BJ (cell line): ENCODE results near the gene STXBP4. TPM values are rescaled to one million over a fixed set of nuclear protein-coding genes. Genes with fewer than 3 reads are reported as not detected.

Experiments
- CTCF ChIA-PET: fragments of 350-600 bp; formaldehyde crosslinking; extraction: SDS; loops from one replicate; lab custom pipeline; 2021; ENCODE audit warnings: antibody characterized with exemption, inconsistent platforms; lab: Yijun Ruan, JAX
- POLR2A ChIA-PET: fragments of 300-600 bp; sonication (Branson Sonifier 250); formaldehyde crosslinking; extraction: SDS; loops from one replicate; lab custom pipeline; 2021; ENCODE audit warnings: antibody characterized with exemption; lab: Charles Lee
- DNase-seq: peaks from one replicate; pipeline ENCODE4 v3.0.0-alpha.2; 2011; ENCODE audit warnings: low read depth
- H3K27me3 ChIP-seq: 2 replicates; pipeline ENCODE4 v1.6.0; 2011; ENCODE audit warnings: low read length; ENCODE audit not compliant: control insufficient read depth, insufficient read depth
- H3K36me3 ChIP-seq: 2 replicates; pipeline ENCODE4 v1.5.1; 2011; ENCODE audit warnings: low read length; ENCODE audit not compliant: control insufficient read depth, insufficient read depth
- H3K4me3 ChIP-seq: 2 replicates; pipeline ENCODE4 v1.5.1; 2011; ENCODE audit warnings: low read depth, mild to moderate bottlenecking, control low read depth, low read length
- polyA plus RNA-seq: library from polyadenylated mRNA; depleted of rRNA; stranded (reverse); fragments of >200 nt; gene quantifications from 2 replicates; pipeline ENCODE4 v1.2.3, GENCODE V29; 2011
- TF ChIP-seq, protein P1 (sequence below): IDR thresholded peaks from 2 replicates; pipeline ENCODE4 v1.5.1; 2011; ENCODE audit warnings: low read depth, mild to moderate bottlenecking, control low read depth, inconsistent platforms, low read length, moderate library complexity; ENCODE audit not compliant: insufficient read depth

The STXBP4 gene
- polyA plus RNA-seq, 1 experiment = 1.8 TPM

GRCh38 chr17:55117164-55117563, 148.6 kb downstream of the STXBP4 start:
- TF ChIP-seq, protein P1, sequence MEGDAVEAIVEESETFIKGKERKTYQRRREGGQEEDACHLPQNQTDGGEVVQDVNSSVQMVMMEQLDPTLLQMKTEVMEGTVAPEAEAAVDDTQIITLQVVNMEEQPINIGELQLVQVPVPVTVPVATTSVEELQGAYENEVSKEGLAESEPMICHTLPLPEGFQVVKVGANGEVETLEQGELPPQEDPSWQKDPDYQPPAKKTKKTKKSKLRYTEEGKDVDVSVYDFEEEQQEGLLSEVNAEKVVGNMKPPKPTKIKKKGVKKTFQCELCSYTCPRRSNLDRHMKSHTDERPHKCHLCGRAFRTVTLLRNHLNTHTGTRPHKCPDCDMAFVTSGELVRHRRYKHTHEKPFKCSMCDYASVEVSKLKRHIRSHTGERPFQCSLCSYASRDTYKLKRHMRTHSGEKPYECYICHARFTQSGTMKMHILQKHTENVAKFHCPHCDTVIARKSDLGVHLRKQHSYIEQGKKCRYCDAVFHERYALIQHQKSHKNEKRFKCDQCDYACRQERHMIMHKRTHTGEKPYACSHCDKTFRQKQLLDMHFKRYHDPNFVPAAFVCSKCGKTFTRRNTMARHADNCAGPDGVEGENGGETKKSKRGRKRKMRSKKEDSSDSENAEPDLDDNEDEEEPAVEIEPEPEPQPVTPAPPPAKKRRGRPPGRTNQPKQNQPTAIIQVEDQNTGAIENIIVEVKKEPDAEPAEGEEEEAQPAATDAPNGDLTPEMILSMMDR = no peak

DNA sequence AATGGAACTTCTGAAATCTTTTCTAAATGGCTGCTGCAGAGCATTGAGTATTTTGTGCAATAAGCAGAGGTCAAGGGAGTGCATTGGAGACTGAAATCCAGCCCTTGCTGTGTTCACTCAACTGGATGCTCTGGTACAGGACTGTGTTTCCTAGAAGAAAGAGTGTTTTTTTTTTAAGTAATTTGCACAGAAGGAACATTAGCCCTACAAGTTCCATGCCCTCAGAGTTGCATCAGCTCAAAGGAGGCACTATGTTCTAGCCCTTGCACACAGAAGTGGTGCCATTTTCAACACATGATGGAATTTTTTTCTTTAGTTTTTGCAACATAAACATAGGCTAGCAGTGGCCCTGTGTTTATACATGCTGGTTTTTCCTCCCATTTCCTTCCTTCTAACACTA, 152.1 kb downstream of the STXBP4 start:
- Histone ChIP-seq H3K27me3 (no peaks in the 10 kb centered on the region), H3K36me3 (no peaks in the 10 kb centered on the region), H3K4me3 (no peak overlapping the region)
- POLR2A ChIA-PET = no interaction called here
- CTCF ChIA-PET = no interaction called here
- DNase-seq = no peak
- TF ChIP-seq, protein P1 = no peak

More at GRCh38 chr17:55117164-55117563, 148.6 kb downstream of the STXBP4 start:
- H3K36me3 ChIP-seq = no peaks in the 10 kb centered on the region
- POLR2A ChIA-PET = no interaction called here
- DNase-seq = no peak
- H3K27me3 ChIP-seq = no peaks in the 10 kb centered on the region
- no peak overlapping the region for H3K4me3 ChIP-seq
- CTCF ChIA-PET = interaction anchor here (0.6 to 0.9 kb wide), 2 partner anchors 19 to 140 kb away, joined by 3 read pairs; no protein-coding TSS in a partner anchor

GRCh38 chr17:55121268-55121667, 152.7 kb downstream of the STXBP4 start:
- no peaks in the 10 kb centered on the region for H3K27me3 ChIP-seq
- TF ChIP-seq, protein P1 = no peak
- POLR2A ChIA-PET = no interaction called here
- H3K4me3 ChIP-seq = no peak overlapping the region
- CTCF ChIA-PET = no interaction called here
- H3K36me3 ChIP-seq = no peaks in the 10 kb centered on the region
- DNase-seq = no peak

GRCh38 chr17:55122114-55122513, 153.5 kb downstream of the STXBP4 start:
- ChIA-PET POLR2A (no interaction called here), CTCF (no interaction called here)

GRCh38 chr17:55124730-55125360, 156.3 kb downstream of the STXBP4 start:
- ChIA-PET POLR2A (no interaction called here), CTCF (no interaction called here)
- Histone ChIP-seq H3K27me3 (no peaks in the 10 kb centered on the region), H3K36me3 (no peaks in the 10 kb centered on the region), H3K4me3 (no peak overlapping the region)
- DNase-seq = no peak
- TF ChIP-seq, protein P1 = no peak

More at GRCh38 chr17:55122114-55122513, 153.5 kb downstream of the STXBP4 start:
- Histone ChIP-seq H3K36me3 (no peaks in the 10 kb centered on the region), H3K4me3 (no peak overlapping the region), H3K27me3 (no peaks in the 10 kb centered on the region)
- DNase-seq = no peak
- TF ChIP-seq, protein P1 = no peak
